Measurements from ENCODE around the gene TAF6L. TPM values are rescaled to one million over a fixed set of nuclear protein-coding genes. Genes with fewer than 3 reads are reported as not detected.

The TAF6L gene
- total and polyA plus RNA-seq, 9 of the 15 experiments (the other 6 are each of a cell fraction or from before 2014, with no cell fraction given): 0.04 to 45.5 (median 20.8) TPM

DNA sequence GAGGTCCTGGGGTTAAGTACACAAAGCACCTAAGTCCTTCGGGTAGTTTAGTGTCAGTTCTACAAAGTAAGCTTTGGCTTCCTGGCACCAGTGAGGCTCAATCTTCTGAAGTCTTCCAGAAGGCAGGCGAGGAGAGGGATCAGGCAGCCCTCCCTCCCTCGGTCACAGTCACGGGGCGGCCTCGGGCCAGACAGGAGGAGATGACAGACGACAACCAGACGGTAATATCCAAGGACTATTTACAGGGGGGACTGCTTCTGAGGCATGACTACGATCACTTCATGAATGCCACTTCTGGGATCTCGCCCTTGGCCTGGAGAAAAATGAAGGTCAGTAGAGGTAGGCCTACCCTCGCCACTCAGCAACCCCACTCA is 21.0 kb downstream of the TAF6L start (continued):
- TF ChIP-seq, protein P1, sequence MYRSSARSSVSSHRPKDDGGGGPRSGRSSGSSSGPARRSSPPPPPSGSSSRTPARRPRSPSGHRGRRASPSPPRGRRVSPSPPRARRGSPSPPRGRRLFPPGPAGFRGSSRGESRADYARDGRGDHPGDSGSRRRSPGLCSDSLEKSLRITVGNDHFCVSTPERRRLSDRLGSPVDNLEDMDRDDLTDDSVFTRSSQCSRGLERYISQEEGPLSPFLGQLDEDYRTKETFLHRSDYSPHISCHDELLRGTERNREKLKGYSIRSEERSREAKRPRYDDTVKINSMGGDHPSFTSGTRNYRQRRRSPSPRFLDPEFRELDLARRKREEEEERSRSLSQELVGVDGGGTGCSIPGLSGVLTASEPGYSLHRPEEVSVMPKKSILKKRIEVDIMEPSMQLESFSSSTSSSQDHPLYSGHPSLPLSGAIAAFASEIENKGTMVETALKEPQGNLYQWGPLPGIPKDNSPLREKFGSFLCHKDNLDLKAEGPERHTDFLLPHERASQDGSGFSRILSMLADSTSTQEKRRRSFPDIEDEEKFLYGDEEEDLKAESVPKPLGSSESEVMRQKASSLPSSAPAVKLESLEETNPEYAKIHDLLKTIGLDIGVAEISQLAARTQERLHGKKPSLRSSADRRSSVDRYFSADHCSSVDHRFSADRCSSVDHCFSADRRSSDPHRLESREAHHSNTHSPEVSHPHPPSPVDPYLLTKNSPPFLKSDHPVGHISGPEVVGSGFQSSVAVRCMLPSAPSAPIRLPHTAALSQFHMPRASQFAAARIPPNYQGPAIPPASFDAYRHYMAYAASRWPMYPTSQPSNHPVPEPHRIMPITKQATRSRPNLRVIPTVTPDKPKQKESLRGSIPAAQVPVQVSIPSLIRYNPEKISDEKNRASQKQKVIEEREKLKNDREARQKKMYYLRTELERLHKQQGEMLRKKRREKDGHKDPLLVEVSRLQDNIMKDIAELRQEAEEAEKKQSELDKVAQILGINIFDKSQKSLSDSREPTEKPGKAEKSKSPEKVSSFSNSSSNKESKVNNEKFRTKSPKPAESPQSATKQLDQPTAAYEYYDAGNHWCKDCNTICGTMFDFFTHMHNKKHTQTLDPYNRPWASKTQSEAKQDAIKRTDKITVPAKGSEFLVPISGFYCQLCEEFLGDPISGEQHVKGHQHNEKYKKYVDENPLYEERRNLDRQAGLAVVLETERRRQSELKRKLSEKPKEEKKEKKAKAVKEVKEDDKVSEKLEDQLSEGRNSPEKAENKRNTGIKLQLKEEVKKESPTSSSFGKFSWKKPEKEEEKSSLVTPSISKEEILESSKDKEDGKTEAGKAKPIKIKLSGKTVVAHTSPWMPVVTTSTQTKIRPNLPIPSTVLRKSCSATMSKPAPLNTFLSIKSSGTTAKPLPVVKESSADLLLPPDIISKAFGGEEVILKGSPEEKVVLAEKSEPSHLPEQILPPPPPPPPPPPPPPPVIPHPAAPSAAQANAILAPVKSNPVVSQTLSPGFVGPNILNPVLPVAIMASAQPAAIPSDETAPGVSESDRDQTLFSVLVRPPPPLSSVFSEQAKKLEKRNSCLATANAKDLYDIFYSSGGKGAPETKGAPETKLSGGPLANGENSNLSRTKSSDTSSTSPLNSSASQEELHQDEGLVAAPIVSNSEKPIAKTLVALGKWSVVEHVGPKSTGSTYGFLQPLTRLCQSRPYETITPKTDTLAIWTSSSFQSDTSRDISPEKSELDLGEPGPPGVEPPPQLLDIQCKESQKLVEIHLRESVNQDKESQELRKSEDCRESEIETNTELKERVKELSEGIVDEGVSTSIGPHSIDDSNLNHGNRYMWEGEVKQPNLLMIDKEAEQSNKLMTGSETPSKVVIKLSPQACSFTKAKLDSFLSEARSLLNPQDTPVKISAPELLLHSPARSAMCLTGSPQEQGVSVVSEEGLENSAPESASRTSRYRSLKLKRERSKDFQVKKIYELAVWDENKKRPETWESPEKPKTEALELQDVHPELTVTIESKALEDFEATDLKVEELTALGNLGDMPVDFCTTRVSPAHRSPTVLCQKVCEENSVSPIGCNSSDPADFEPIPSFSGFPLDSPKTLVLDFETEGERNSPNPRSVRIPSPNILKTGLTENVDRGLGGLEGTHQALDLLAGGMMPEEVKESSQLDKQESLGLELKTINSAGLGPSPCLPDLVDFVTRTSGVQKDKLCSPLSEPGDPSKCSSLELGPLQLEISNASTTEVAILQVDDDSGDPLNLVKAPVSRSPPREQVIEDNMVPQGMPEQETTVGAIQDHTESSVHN (IDR thresholded peaks at IDR 0.05; ENCODE audit: borderline replicate concordance in 1 of 2, low read depth in 1 of 2): 0 out of 4 replicates have a peak, but pooled peaks of 1 of the 2 experiments have one; percentile 33
- TF ChIP-seq ZBTB1 (CRISPR knock-in tag; IDR thresholded peaks at IDR 0.05; ENCODE audit: borderline replicate concordance, low read depth) (no peak), RAD21 (CRISPR knock-in tag; conservative IDR thresholded peaks at IDR 0.05 in 1 of 2, IDR thresholded peaks at IDR 0.05 in 1 of 2) (0 out of 4 replicates have a peak, but pooled peaks of 1 of the 2 experiments have one; percentile 4), LEF1 (IDR thresholded peaks at IDR 0.05) (peak; percentile 43; the same call in 1 of the 2 replicates)
- TF ChIP-seq, protein P2, sequence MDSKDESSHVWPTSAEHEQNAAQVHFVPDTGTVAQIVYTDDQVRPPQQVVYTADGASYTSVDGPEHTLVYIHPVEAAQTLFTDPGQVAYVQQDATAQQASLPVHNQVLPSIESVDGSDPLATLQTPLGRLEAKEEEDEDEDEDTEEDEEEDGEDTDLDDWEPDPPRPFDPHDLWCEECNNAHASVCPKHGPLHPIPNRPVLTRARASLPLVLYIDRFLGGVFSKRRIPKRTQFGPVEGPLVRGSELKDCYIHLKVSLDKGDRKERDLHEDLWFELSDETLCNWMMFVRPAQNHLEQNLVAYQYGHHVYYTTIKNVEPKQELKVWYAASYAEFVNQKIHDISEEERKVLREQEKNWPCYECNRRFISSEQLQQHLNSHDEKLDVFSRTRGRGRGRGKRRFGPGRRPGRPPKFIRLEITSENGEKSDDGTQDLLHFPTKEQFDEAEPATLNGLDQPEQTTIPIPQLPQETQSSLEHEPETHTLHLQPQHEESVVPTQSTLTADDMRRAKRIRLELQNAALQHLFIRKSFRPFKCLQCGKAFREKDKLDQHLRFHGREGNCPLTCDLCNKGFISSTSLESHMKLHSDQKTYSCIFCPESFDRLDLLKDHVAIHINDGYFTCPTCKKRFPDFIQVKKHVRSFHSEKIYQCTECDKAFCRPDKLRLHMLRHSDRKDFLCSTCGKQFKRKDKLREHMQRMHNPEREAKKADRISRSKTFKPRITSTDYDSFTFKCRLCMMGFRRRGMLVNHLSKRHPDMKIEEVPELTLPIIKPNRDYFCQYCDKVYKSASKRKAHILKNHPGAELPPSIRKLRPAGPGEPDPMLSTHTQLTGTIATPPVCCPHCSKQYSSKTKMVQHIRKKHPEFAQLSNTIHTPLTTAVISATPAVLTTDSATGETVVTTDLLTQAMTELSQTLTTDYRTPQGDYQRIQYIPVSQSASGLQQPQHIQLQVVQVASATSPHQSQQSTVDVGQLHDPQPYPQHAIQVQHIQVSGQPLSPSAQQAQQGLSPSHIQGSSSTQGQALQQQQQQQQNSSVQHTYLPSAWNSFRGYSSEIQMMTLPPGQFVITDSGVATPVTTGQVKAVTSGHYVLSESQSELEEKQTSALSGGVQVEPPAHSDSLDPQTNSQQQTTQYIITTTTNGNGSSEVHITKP (IDR thresholded peaks at IDR 0.05; ENCODE audit: partially characterized antibody): peak; percentile 23
